HG02798 (cell line): ENCODE results near the gene MT1F.
"Not testable (repeated sequence)": the region's sequence is repeated elsewhere in the genome, so short reads cannot be mapped to it uniquely, and the experiment has no call there.

Source experiments
- ATAC-seq: cut with Tn5 transposase; IDR thresholded peaks from one replicate; pipeline ENCODE4 v1.9.1; 2021; ENCODE audit warnings: mild to moderate bottlenecking; ENCODE audit not compliant: unreplicated experiment, poor library complexity

MT1F gene

DNA sequence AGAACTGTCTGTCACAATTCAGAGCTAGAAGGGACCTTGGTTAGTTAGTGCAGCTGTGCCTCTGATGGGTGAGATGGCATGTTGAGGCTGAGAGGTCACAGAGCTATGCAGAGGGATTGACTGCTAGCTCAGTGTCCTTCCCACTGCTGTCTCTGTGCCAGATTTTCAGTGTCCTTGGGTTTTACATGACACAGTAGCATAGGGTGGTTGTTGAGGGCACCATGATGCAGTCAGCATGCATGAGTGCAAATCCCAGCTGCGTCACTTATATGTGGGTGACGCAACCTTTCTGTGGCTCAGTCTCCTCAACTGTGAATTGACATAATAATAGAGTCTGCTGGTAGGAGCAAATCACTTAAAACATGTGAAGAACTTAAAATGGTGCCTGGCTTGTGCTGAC lies 16.6 kb upstream of the MT1F start:
- no peak for ATAC-seq

DNA sequence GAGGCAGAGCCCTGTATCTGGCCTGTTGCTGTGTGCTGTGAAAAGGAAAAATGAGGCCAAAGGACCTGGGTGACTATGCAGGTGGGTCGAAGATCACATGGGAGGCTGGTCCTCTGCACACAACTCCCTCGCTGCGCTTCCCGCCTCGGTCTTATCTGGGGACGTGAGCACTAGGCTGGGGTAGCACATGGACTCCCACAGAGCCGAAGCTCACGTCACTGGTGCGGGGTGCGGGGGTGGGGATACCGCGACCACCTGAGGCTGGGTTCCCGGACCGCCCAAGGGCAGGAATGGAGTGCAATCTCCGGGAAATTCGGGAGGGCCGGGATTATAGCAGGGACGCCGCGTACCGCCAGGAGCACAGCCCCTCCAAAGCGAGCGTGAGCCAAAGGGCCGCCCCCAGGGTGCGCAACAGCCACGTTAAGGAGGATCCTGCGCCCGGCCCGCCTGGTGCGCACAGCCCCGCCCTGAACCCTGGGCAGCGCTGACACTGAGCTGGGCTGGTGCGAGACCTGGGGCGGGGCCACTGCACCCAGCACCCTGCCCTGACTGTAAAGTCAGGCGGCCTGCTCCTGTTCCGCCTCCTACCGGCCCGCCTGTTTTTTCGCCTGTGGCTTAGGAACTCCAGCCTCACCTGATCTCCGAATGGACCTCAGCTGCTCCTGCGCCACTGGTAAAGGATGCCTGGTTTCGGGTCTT lies 14.5 kb upstream of the MT1F start:
- ATAC-seq = peak; percentile 82

DNA sequence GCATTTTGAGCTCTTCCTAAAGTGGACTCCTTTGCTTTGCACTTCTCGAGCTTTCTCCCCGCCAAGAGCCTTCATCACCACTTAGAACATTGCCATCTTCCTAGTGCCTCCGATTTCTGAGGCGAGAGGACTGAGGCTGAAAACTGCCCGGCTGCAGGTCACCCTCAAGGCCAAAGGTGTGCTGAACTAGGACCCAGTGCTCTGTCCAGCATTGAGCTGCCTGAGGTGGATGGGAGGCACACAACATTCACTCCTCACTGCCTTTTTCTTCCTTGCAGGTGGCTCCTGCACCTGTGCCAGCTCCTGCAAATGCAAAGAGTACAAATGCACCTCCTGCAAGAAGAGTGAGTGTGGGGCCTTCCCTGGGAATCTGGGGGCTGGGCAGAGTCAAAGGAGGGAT lies 13.9 kb upstream of the MT1F start:
- no peak for ATAC-seq

DNA sequence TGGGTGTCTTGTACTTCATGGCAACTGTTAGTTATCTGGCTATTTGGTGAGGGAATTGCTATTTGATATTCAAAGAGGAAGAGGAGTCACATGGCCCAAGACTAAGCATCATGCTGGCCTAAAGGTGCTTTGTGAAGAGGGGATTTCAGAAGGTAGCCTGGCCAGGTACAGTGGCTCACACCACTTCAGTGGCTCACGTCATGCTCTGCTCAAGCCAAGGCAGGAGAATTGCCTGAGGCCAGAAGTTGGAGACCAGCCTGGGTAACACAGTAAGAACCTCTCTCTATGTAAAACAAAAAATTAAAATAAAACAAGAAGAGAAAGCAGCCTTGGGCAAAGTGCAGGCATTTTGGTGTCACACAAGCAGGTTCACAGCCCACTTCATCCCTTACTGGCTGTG lies 12.4 kb upstream of the MT1F start:
- ATAC-seq = no peak

- ATAC-seq = no peak
These were observed 11.9 kb upstream of the MT1F start for GRCh38 chr16:56645838-56646237.

GRCh38 chr16:56647641-56648431 lies 9.9 kb upstream of the MT1F start:
- ATAC-seq = no peak

GRCh38 chr16:56649271-56649670 lies 8.5 kb upstream of the MT1F start:
- ATAC-seq = no peak

DNA sequence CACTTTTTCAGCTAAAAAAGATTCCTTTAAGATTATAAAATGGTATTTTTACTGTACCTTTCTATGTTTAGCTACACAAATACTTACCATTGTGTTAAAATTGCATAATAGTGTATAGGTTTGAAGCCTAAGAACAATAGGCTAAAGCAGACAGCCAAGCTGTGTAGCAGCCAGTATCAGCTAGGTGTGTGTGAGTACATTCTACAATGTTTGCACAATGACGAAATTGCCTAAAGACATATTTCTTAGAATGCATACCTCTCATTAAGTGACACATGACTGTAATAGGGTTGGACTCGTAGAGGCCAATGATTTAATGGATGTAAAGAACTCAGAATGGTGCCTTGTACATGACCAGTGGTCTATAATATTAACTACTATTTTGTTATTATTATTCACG lies 7.9 kb upstream of the MT1F start:
- no peak for ATAC-seq

GRCh38 chr16:56651586-56651985 lies 6.2 kb upstream of the MT1F start, which contains the start of gene MT1B:
Gene MT1B, plus strand, starts transcription at chr16:56651886. Its CDS starts 68 bp downstream, at chr16:56651954.
- ATAC-seq = no peak

DNA sequence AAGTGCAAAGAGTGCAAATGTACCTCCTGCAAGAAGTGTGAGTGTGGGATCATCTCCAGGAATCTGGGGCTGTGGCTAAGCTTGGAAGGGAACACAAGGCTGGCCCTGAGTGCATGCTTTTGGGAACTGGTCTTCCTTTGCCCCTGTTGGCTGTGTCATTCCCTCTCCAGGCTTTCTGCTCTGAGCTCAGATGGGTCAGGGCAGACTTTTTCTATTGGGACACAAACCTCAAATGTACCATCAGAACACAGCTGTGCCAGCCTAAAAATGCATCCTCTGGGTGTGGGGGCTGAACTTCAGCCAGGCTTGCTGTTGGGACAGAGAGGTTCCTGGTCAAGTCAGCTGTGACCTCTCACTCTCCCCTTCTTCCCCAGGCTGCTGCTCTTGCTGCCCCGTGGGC lies 5.2 kb upstream of the MT1F start:
- ATAC-seq = no peak

GRCh38 chr16:56653218-56653617 lies 4.5 kb upstream of the MT1F start:
- ATAC-seq = no peak

DNA sequence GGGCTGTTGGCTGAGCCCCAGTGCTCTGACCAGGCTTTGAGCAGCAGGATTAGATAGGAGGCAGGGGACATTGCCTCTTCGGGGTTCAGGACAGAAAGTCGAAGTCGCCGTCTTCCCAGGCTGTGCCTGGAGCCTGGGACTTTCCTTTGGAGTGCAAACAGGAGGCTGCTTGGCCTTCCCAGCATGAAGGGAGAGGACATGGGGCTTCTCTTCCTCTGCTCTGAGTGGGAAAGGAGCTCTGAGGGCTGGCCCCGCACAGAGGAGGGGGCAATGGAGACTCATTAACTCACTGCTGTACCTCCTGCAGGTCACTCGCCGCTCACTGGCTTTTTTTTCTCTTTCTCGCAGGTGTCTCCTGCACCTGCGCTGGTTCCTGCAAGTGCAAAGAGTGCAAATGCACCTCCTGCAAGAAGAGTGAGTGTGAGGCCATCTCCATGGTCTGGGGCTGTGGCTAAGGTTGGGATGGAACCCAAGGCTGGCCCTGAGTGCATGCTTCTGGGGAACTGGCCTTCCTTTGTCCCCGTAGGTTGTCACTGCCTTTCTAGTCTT lies 642 bp downstream of the MT1F start:
- no peak for ATAC-seq

GRCh38 chr16:56662357-56663354 lies 4.9 kb downstream of the MT1F start:
- no peak for ATAC-seq

- ATAC-seq = no peak
These were observed 6.7 kb downstream of the MT1F start for GRCh38 chr16:56664506-56664905.

- ATAC-seq = not testable (repeated sequence)
These were observed 7.8 kb downstream of the MT1F start for GRCh38 chr16:56665286-56666261.

- no peak for ATAC-seq
These were observed 10.1 kb downstream of the MT1F start, which contains the start of gene MT1G for GRCh38 chr16:56667581-56668571. Gene MT1G, minus strand, starts transcription at chr16:56668065. Its CDS starts 72 bp downstream, at chr16:56667993.

DNA sequence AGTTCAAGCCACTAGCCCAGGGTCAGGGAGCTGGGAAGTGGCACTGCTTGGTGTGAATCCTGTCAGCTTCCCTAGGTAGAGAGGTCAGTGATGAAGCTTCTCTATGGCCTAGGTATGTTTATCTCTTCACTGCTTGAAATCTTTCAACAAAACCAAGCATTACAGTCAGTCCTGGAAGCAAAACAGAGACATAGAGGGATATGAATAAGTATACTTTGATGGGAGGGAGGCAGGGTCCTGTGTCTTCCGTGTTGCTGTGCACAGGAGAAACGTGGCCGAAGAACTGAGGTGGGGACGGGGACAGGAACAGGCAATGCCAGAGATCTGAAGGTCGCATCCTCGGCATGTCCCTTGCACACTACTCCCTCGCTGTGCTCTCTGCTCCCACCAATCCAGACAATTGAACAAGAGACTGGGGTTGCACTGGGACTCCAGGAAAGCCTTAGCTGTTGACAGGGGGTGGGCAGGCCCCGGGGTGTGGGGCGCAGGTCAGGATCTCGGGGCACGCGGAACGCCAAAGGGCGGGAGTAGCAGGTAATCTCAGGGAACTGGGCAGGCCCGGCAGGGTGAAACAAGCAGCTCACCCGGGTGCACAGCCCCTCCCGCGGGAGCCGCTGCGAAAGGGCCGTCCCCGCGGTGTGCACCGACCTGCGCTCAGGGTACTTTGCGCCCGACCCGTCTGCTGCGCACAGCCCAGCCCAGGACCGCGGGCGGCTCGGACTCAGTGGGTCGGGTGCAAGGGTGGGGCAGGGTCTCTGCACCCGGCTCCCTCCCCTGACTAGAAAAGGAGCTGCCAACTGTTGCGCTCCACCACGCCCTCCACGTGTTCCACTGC lies 11.5 kb downstream of the MT1F start, which contains the start of gene MT1H:
Gene MT1H (plus strand): TSS at position 810 of the 835 bp plus-strand sequence. CDS start 71 bp downstream, outside the sequence.
- no peak for ATAC-seq
